Endothelial cell (in vitro differentiated cells): ENCODE measurements around the gene FHOD3. TPM values are rescaled to one million over a fixed set of nuclear protein-coding genes. Genes with fewer than 3 reads are reported as not detected.
"Not testable (repeated sequence)": the region's sequence is repeated elsewhere in the genome, so short reads cannot be mapped to it uniquely, and the experiment has no call there.

Experiments
- DNase-seq: peaks from one replicate; pipeline ENCODE4 v3.0.0; 2021; ENCODE audit warnings: low spot score
- H3K27ac Mint-ChIP-seq: one replicate; pipeline ENCODE4 v1.8.0; 2021; ENCODE audit warnings: mixed read lengths, inconsistent platforms; ENCODE audit not compliant: unreplicated experiment
- H3K27me3 Mint-ChIP-seq: one replicate; pipeline ENCODE4 v1.8.0; 2021; ENCODE audit warnings: mild to moderate bottlenecking, moderate library complexity, mixed read lengths, inconsistent platforms; ENCODE audit not compliant: unreplicated experiment
- H3K36me3 Mint-ChIP-seq: one replicate; pipeline ENCODE4 v1.8.0; 2021; ENCODE audit warnings: mild to moderate bottlenecking, low read depth, mixed read lengths, inconsistent platforms; ENCODE audit not compliant: unreplicated experiment
- H3K4me1 Mint-ChIP-seq: one replicate; pipeline ENCODE4 v1.8.0; 2021; ENCODE audit warnings: mild to moderate bottlenecking, mixed read lengths, inconsistent platforms; ENCODE audit not compliant: unreplicated experiment
- H3K4me3 Mint-ChIP-seq: one replicate; pipeline ENCODE4 v1.8.0; 2021; ENCODE audit warnings: mild to moderate bottlenecking, mixed read lengths, inconsistent platforms; ENCODE audit not compliant: unreplicated experiment
- H3K9me3 Mint-ChIP-seq: one replicate; pipeline ENCODE4 v1.8.0; 2021; ENCODE audit warnings: mixed read lengths, inconsistent platforms; ENCODE audit not compliant: unreplicated experiment
- CTCF ChIP-seq: fragments of 200-600 bp; sonication (generic); IDR thresholded peaks from one replicate; pipeline ENCODE4 v1.5.0; 2021; ENCODE audit warnings: antibody characterized with exemption; ENCODE audit not compliant: unreplicated experiment
- total RNA-seq: library from RNA; stranded (reverse); fragmentation: NEBNext Ultra II Directional; extraction: Animal tissue kit (Norgen Biotek cat#: 25700); gene quantifications from one replicate; pipeline ENCODE4 v1.2.1, GENCODE V29; 2021; ENCODE audit not compliant: unreplicated experiment

Gene FHOD3
- total RNA-seq, 1 donor from 2014 or later: 0.67 TPM

GRCh38 chr18:36543991-36544725 lies 246.6 kb downstream of the FHOD3 start:
- Mint-ChIP-seq H3K9me3 (no peaks in the 10 kb centered on the region), H3K27ac (no peak overlapping the region), H3K36me3 (no peaks in the 10 kb centered on the region), H3K27me3 (peaks cover 2% of the 10 kb centered on the region), H3K4me1 (no peaks in the 10 kb centered on the region), H3K4me3 (no peak overlapping the region)
- TF ChIP-seq CTCF: no peak
- no peak for DNase-seq

- Mint-ChIP-seq H3K27me3 (peaks cover 2% of the 10 kb centered on the region), H3K4me3 (no peak overlapping the region), H3K36me3 (no peaks in the 10 kb centered on the region), H3K9me3 (no peaks in the 10 kb centered on the region), H3K27ac (no peak overlapping the region), H3K4me1 (no peaks in the 10 kb centered on the region)
- DNase-seq: no peak
- TF ChIP-seq CTCF: no peak
Measured at GRCh38 chr18:36545821-36546427, 248.4 kb downstream of the FHOD3 start.

- H3K4me1 Mint-ChIP-seq: no peaks in the 10 kb centered on the region
- no peaks in the 10 kb centered on the region for H3K36me3 Mint-ChIP-seq
- no peak overlapping the region for H3K4me3 Mint-ChIP-seq
- DNase-seq: no peak
- TF ChIP-seq CTCF: no peak
- peaks cover 2% of the 10 kb centered on the region for H3K27me3 Mint-ChIP-seq
- no peak overlapping the region for H3K27ac Mint-ChIP-seq
- H3K9me3 Mint-ChIP-seq: no peaks in the 10 kb centered on the region
Measured at GRCh38 chr18:36546876-36547275, 249.4 kb downstream of the FHOD3 start.

GRCh38 chr18:36547544-36547943 lies 250.0 kb downstream of the FHOD3 start:
- no peak for TF ChIP-seq CTCF
- Mint-ChIP-seq H3K27ac (no peak overlapping the region), H3K4me3 (no peak overlapping the region), H3K9me3 (no peaks in the 10 kb centered on the region), H3K4me1 (no peaks in the 10 kb centered on the region), H3K36me3 (no peaks in the 10 kb centered on the region), H3K27me3 (peaks cover 2% of the 10 kb centered on the region)
- no peak for DNase-seq

- not testable (repeated sequence) for H3K4me1 Mint-ChIP-seq, DNase-seq, H3K36me3 Mint-ChIP-seq, H3K4me3 Mint-ChIP-seq, H3K27ac Mint-ChIP-seq, H3K27me3 Mint-ChIP-seq, H3K9me3 Mint-ChIP-seq
Measured at GRCh38 chr18:36551274-36551673, 253.8 kb downstream of the FHOD3 start.
